Heart left ventricle (tissue), 13 donors: ENCODE data around the gene PLA2G7.

Experiments used
- CTCF ChIP-seq, 12 donors: fragments of 200-600 bp; sonication (generic) in 4 of 12; IDR thresholded peaks; one replicate each; pipeline versions ENCODE4 v1.5.0 to v1.8.0; 2018 to 2022; ENCODE audit warnings: antibody characterized with exemption in 12 of 12, mild to moderate bottlenecking in 5 of 12
- POLR2A ChIP-seq, 2 donors: fragments of 450-650 bp; IDR thresholded peaks; one replicate each; pipeline ENCODE4 v1.6.1; 2017; ENCODE audit warnings: antibody characterized with exemption in 2 of 2, mild to moderate bottlenecking in 2 of 2, moderate library complexity in 2 of 2
- donor health status: ischemic (EF 13 %, LVEDD 7.1; RV severe dilation, severe dysfunction).
- donor health status: DM: no; HTN: yes; CAD: no.
- donor health status: DM: no; HTN: no; CAD: no.
- donor health status: ischemic (EF 25% LVEDD 6.9; RV normal size, moderate dysfunction).
- donor health status: ischemic (EF 25% LVEDD 5.7; RV mildly dilated, moderate dysfunction).
- donor health status: ischemic (EF 35%, LVEDD 5.7; RV mildly dilated, moderate dysfunction).
- donor health status: nonischemic (EF 11% LVEDD 7.7; RV severe dilation, severe dysfunction).
- donor health status: DM: yes; HTN: yes; CAD: no.
- donor health status: PGD.
- donor health status: ischemic (EF 29% LVEDD 5.4; RV normal size, mild dysfunction).
- donor health status: nonischemic (EF 23%, LVEDD 6.1; RV moderate dilation, normal function).

GRCh38 chr6:46704562-46704961 lies 30.6 kb downstream of the PLA2G7 start:
- TF ChIP-seq CTCF (IDR thresholded peaks at IDR 0.05): peak in 7 of 12 donors; percentile 12 to 34 (median 18)
- TF ChIP-seq POLR2A (IDR thresholded peaks at IDR 0.05): no peak
